Endothelial cell (in vitro differentiated cells): Measurements from ENCODE around the gene NOX5. TPM values are rescaled to one million over a fixed set of nuclear protein-coding genes. Genes with fewer than 3 reads are reported as not detected.

Source experiments
- DNase-seq: peaks from one replicate; pipeline ENCODE4 v3.0.0; 2021; ENCODE audit warnings: low spot score
- H3K27ac Mint-ChIP-seq: one replicate; pipeline ENCODE4 v1.8.0; 2021; ENCODE audit warnings: mixed read lengths, inconsistent platforms; ENCODE audit not compliant: unreplicated experiment
- H3K27me3 Mint-ChIP-seq: one replicate; pipeline ENCODE4 v1.8.0; 2021; ENCODE audit warnings: mild to moderate bottlenecking, moderate library complexity, mixed read lengths, inconsistent platforms; ENCODE audit not compliant: unreplicated experiment
- H3K36me3 Mint-ChIP-seq: one replicate; pipeline ENCODE4 v1.8.0; 2021; ENCODE audit warnings: mild to moderate bottlenecking, low read depth, mixed read lengths, inconsistent platforms; ENCODE audit not compliant: unreplicated experiment
- H3K4me1 Mint-ChIP-seq: one replicate; pipeline ENCODE4 v1.8.0; 2021; ENCODE audit warnings: mild to moderate bottlenecking, mixed read lengths, inconsistent platforms; ENCODE audit not compliant: unreplicated experiment
- H3K4me3 Mint-ChIP-seq: one replicate; pipeline ENCODE4 v1.8.0; 2021; ENCODE audit warnings: mild to moderate bottlenecking, mixed read lengths, inconsistent platforms; ENCODE audit not compliant: unreplicated experiment
- H3K9me3 Mint-ChIP-seq: one replicate; pipeline ENCODE4 v1.8.0; 2021; ENCODE audit warnings: mixed read lengths, inconsistent platforms; ENCODE audit not compliant: unreplicated experiment
- total RNA-seq: library from RNA; stranded (reverse); fragmentation: NEBNext Ultra II Directional; extraction: Animal tissue kit (Norgen Biotek cat#: 25700); gene quantifications from one replicate; pipeline ENCODE4 v1.2.1, GENCODE V29; 2021; ENCODE audit not compliant: unreplicated experiment
- TF ChIP-seq, protein P1 (sequence below): fragments of 200-600 bp; sonication (generic); IDR thresholded peaks from one replicate; pipeline ENCODE4 v1.5.0; 2021; ENCODE audit warnings: antibody characterized with exemption; ENCODE audit not compliant: unreplicated experiment

Gene NOX5
- total RNA-seq, 1 donor from 2014 or later: not detected

DNA sequence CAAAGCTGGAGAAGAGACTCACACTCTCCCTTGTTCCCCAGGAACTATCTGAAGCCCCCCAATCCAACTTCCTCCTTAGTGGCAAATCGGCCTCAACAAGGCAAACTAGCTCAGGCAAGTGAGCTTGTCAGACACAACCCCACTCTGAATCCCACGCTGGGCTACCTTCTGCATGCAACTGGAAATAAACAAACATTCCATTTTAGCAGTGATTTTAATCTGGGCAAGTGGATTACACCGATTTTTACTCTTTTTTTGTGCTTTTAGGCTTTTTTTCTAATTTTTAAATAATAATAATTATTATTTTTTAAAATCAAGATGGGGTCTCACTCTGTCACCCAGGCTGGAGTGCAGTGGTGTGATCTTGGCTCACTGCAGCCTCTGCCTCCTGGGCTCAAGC lies 2.9 kb upstream of the NOX5 start:
- no peaks in the 10 kb centered on the region for H3K4me1 Mint-ChIP-seq
- no peaks in the 10 kb centered on the region for H3K27me3 Mint-ChIP-seq
- H3K27ac Mint-ChIP-seq: no peak overlapping the region
- H3K9me3 Mint-ChIP-seq: no peaks in the 10 kb centered on the region
- TF ChIP-seq, protein P1, sequence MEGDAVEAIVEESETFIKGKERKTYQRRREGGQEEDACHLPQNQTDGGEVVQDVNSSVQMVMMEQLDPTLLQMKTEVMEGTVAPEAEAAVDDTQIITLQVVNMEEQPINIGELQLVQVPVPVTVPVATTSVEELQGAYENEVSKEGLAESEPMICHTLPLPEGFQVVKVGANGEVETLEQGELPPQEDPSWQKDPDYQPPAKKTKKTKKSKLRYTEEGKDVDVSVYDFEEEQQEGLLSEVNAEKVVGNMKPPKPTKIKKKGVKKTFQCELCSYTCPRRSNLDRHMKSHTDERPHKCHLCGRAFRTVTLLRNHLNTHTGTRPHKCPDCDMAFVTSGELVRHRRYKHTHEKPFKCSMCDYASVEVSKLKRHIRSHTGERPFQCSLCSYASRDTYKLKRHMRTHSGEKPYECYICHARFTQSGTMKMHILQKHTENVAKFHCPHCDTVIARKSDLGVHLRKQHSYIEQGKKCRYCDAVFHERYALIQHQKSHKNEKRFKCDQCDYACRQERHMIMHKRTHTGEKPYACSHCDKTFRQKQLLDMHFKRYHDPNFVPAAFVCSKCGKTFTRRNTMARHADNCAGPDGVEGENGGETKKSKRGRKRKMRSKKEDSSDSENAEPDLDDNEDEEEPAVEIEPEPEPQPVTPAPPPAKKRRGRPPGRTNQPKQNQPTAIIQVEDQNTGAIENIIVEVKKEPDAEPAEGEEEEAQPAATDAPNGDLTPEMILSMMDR: no peak
- no peak overlapping the region for H3K4me3 Mint-ChIP-seq
- peaks cover 4% of the 10 kb centered on the region for H3K36me3 Mint-ChIP-seq
- DNase-seq: no peak

DNA sequence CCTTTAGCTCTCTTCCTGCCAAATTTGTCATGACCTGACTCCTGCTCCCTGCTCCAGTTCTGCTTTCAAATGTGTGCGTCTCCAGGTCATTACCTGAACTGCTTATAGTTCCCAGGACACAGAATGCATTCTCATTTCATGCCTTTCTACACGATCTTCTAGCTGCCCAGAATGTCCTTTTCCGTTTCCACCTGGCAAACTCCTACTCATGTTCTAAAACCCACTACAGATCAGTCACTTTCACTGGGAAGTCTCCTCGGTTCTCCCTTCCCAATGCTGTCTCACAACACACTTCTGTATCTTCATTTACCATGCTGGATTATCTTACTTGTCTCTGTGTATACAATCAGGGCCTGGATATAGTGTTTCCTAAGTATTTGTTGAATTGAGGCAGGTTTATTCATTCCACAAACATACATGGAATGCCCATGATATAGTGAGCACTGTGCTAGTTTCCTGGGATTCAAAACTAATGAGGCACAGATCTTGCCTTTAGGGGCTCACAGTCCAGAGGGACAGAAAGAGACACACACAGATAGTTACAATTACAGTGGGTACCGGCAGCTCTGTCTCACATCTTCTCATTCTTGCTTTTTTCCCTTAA lies 1.6 kb upstream of the NOX5 start:
- Mint-ChIP-seq H3K27ac (no peak overlapping the region), H3K9me3 (no peaks in the 10 kb centered on the region), H3K36me3 (peaks cover 4% of the 10 kb centered on the region), H3K4me3 (no peak overlapping the region), H3K27me3 (no peaks in the 10 kb centered on the region), H3K4me1 (no peaks in the 10 kb centered on the region)
- no peak for DNase-seq
- TF ChIP-seq, protein P1: no peak

DNA sequence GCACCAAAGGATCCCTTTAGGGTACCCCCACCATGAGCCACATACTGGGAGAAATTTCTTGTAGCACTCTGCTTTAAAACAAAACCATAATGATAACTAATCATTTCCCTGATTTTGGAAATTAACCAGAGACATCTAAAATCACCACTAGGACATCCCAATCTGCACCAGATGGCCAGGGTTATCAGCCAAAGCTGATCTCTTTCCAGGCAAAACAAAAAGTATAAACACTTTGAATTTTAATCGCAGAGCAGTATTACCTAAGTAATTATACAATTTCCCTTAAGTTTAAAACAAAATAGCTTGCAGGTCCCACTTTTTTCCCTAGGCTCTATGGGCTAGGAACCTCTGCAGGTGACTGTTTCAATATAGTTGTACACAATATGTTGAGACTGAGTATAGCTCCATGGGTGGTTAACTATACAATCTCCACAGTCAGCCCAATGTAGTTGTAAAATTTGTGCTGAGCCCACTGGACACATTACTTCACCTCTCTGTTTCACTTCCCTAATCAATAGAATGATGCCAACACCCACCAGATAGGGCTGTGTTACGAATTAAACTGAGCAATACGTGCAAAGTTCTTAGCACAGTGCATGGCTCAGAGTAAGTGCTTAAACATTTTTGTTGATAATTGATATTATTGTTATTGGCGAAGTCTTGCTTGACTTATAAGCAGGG lies 629 bp upstream of the NOX5 start:
- H3K4me1 Mint-ChIP-seq: no peaks in the 10 kb centered on the region
- no peak overlapping the region for H3K4me3 Mint-ChIP-seq
- DNase-seq: no peak
- no peak overlapping the region for H3K27ac Mint-ChIP-seq
- H3K36me3 Mint-ChIP-seq: peaks cover 4% of the 10 kb centered on the region
- H3K9me3 Mint-ChIP-seq: no peaks in the 10 kb centered on the region
- TF ChIP-seq, protein P1: no peak
- no peaks in the 10 kb centered on the region for H3K27me3 Mint-ChIP-seq

DNA sequence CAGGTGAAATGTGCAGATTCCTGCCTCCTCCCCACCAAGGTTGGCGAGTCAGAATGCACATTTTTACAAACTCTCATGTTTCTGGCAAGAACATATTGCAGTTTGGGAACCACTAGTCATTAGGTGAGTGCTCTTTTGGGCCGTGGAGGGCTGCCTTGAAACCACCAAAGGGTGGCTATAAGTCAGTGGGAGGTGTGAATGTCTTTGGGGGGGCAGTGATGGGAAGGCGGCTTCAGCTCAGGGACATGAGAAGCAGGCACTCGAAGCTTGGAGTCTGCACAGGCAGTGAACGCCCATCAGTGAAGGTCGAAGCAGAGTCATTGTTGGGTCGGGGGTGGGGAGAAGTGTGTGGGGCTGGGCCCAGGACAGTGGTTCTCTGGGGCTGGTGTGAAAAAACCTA lies 1.1 kb downstream of the NOX5 start:
- Mint-ChIP-seq H3K36me3 (peaks cover 4% of the 10 kb centered on the region), H3K27me3 (no peaks in the 10 kb centered on the region), H3K9me3 (no peaks in the 10 kb centered on the region), H3K27ac (no peak overlapping the region), H3K4me3 (no peak overlapping the region), H3K4me1 (no peaks in the 10 kb centered on the region)
- DNase-seq: no peak
- TF ChIP-seq, protein P1: no peak

DNA sequence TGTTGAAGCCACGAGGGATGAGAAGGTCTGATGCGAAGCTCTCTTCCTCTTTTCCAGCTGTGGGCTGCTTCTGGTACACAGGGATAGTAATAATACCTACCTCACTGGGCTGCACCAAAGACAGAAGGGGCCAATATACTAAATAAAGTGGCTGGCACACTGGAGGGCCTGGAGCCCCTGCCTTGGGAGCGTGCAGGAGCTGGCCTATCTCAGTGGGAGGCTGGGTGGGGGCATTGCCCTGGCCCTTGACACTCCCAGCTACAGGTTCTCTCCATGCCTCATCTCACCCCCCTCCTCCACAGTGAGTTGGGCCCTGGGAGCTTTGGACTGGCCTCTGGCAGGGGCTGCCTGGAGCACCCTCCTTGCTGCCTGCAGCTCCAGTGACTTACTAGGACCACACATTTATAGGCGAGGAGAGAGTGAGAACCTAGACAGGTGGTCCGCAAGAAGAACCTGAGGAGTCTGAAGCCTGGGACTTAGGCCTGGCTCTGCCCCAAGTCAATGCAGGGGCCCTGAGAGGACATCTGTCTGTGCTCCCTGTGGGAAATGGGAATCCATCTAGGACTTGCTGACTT lies 1.6 kb downstream of the NOX5 start:
- H3K9me3 Mint-ChIP-seq: no peaks in the 10 kb centered on the region
- H3K36me3 Mint-ChIP-seq: peaks cover 4% of the 10 kb centered on the region
- H3K27me3 Mint-ChIP-seq: no peaks in the 10 kb centered on the region
- TF ChIP-seq, protein P1: no peak
- no peak overlapping the region for H3K4me3 Mint-ChIP-seq
- no peaks in the 10 kb centered on the region for H3K4me1 Mint-ChIP-seq
- no peak overlapping the region for H3K27ac Mint-ChIP-seq
- DNase-seq: no peak
